GM20000 (cell line): ENCODE measurements around the gene PLPPR3.

ENCODE experiments used
- DNase-seq: peaks from one replicate; pipeline ENCODE4 v3.0.0; 2012; ENCODE audit warnings: low spot score
- TF ChIP-seq, protein P1 (sequence below): IDR thresholded peaks from 2 replicates; pipeline ENCODE4 v1.5.1; 2012; ENCODE audit warnings: mild to moderate bottlenecking, control low read depth; ENCODE audit errors: extremely low read depth, missing control alignments

PLPPR3 gene

DNA sequence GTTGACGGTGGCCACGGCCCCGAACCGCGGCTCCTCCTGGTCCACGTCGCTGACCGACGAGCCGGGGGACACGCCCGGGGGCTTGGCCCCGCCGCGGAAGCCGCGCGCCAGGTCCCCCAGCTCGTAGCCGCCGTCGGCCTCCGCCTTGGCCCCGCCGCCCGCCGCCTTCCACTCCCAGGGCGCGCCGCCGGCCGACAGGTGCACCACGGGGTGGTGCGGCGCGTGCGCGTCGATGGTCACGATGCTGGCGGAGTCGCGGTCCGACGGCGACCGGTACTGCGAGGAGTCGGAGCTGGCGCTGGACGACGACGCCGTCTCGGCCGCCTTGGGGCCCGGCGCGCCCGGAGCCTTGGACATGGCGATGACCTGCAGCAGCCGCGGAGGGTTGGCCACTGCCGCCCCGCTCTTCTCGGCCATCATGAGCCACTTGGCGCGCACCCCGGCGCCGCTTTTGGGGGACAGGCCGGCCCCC is 9.0 kb downstream of the PLPPR3 start:
- TF ChIP-seq, protein P1, sequence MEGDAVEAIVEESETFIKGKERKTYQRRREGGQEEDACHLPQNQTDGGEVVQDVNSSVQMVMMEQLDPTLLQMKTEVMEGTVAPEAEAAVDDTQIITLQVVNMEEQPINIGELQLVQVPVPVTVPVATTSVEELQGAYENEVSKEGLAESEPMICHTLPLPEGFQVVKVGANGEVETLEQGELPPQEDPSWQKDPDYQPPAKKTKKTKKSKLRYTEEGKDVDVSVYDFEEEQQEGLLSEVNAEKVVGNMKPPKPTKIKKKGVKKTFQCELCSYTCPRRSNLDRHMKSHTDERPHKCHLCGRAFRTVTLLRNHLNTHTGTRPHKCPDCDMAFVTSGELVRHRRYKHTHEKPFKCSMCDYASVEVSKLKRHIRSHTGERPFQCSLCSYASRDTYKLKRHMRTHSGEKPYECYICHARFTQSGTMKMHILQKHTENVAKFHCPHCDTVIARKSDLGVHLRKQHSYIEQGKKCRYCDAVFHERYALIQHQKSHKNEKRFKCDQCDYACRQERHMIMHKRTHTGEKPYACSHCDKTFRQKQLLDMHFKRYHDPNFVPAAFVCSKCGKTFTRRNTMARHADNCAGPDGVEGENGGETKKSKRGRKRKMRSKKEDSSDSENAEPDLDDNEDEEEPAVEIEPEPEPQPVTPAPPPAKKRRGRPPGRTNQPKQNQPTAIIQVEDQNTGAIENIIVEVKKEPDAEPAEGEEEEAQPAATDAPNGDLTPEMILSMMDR, result no peak
- DNase-seq, result no peak

DNA sequence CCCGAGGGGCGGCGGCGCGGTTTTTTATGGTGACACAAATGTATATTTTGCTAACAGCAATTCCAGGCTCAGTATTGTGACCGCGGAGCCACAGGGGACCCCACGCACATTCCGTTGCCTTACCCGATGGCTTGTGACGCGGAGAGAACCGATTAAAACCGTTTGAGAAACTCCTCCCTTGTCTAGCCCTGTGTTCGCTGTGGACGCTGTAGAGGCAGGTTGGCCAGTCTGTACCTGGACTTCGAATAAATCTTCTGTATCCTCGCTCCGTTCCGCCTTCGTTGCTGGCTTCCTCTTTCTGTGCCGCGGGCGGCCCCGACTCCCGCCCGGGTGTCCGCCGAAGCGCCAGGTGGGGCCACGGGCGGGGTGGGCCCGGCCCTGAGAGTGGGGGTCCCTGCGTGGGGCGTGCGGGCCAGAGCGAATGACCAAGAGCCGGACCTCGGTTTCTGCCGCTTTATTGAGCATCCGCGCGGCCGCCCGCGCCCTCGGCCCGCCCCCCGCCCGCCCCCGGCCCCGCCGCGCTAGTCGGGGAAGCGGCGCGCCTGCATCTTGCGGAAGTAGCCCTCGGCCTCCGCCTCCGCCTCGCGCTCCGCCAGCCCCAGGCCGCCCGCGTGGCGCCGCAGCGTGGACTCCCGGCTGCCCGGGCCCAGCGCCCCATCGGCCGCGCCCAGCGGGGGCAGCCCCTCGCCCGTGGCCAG is 9.6 kb downstream of the PLPPR3 start:
- DNase-seq, result peak; percentile 54
- TF ChIP-seq, protein P1, result no peak

DNA sequence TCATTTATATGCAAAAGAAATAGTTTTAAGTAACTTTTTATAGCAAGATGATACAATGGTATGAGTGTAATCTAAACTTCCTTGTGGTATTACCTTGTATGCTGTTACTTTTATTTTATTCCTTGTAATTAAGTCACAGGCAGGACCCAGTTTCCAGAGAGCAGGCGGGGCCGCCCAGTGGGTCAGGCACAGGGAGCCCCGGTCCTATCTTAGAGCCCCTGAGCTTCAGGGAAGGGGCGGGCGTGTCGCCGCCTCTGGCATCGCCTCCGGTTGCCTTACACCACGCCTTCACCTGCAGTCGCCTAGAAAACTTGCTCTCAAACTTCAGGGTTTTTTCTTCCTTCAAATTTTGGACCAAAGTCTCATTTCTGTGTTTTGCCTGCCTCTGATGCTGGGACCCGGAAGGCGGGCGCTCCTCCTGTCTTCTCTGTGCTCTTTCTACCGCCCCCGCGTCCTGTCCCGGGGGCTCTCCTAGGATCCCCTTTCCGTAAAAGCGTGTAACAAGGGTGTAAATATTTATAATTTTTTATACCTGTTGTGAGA is 10.2 kb downstream of the PLPPR3 start:
- peak; percentile 34 for DNase-seq
- TF ChIP-seq, protein P1, result no peak

DNA sequence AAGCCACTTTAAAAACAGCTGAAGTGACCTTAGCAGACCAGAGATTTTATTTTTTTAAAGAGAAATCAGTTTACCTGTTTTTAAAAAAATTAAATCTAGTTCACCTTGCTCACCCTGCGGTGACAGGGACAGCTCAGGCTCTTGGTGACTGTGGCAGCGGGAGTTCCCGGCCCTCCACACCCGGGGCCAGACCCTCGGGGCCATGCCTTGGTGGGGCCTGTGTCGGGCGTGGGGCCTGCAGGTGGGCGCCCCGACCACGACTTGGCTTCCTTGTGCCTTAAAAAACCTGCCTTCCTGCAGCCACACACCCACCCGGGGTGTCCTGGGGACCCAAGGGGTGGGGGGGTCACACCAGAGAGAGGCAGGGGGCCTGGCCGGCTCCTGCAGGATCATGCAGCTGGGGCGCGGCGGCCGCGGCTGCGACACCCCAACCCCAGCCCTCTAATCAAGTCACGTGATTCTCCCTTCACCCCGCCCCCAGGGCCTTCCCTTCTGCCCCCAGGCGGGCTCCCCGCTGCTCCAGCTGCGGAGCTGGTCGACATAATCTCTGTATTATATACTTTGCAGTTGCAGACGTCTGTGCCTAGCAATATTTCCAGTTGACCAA is 10.8 kb downstream of the PLPPR3 start:
- TF ChIP-seq, protein P1, result no peak
- peak; percentile 27 for DNase-seq

DNA sequence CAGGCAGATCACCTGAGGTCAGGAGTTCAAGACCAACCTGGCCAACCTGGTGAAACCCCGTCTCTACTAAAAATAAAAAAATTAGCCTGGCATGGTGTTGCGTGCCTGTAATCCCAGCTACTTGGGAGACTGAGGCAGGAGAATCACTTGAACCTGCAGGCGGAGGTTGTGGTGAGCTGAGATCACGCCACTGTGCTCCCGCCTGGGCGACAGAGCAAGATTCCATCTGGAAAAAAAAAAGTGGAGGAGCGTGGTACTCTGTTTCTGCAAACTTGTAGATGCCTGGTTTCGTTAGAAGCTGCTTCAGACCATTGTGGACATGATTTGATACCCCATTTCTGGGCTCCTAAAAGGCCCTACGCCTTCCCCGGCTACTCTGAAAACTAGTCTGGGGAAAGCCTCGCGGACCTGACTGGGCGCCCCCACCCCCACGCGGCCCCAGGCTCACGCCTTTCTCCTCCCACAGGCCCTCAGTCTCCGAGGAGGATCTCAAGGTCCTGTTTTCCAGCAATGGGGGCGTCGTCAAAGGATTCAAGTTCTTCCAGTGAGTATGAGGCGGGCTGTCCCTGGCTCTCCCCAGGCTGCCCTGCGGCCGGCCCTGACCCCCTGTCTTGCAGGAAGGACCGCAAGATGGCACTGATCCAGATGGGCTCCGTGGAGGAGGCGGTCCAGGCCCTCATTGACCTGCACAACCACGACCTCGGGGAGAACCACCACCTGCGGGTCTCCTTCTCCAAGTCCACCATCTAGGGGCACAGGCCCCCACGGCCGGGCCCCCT is 11.5 kb downstream of the PLPPR3 start:
- TF ChIP-seq, protein P1, result no peak
- DNase-seq, result peak; percentile 27

DNA sequence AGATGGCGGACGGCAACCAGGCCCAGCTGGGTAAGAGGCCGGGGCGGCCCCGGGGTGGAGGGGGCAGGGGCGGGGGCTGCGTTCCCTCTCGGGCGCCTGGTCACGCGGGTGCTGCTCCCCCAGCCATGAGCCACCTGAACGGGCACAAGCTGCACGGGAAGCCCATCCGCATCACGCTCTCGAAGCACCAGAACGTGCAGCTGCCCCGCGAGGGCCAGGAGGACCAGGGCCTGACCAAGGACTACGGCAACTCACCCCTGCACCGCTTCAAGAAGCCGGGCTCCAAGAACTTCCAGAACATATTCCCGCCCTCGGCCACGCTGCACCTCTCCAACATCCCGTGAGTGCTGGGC is 13.4 kb downstream of the PLPPR3 start:
- DNase-seq, result no peak
- TF ChIP-seq, protein P1, result no peak
